HFFc6 (cell line): ENCODE results near the gene UBE2I. TPM values are rescaled to one million over a fixed set of nuclear protein-coding genes. Genes with fewer than 3 reads are reported as not detected.

ENCODE experiments used
- DNase-seq: peaks from one replicate; pipeline ENCODE4 v3.0.0-alpha.2; 2018
- H3K27ac Mint-ChIP-seq: 2 replicates; pipeline ENCODE4 v1.8.0; 2020; ENCODE audit warnings: mild to moderate bottlenecking, mixed read lengths
- H3K27me3 Mint-ChIP-seq: 2 replicates; pipeline ENCODE4 v1.8.0; 2021; ENCODE audit warnings: mild to moderate bottlenecking, moderate library complexity, mixed read lengths; ENCODE audit not compliant: insufficient read depth
- H3K36me3 Mint-ChIP-seq: 2 replicates; pipeline ENCODE4 v1.8.0; 2021; ENCODE audit warnings: low read depth, mixed read lengths
- H3K4me1 Mint-ChIP-seq: 2 replicates; pipeline ENCODE4 v1.8.0; 2020; ENCODE audit warnings: low read depth, mixed read lengths
- H3K4me3 Mint-ChIP-seq: 2 replicates; pipeline ENCODE4 v1.8.0; 2020; ENCODE audit warnings: mild to moderate bottlenecking, moderate library complexity, mixed read lengths
- H3K9me3 Mint-ChIP-seq: 2 replicates; pipeline ENCODE4 v1.8.0; 2020; ENCODE audit warnings: mild to moderate bottlenecking, mixed read lengths
- CTCF ChIP-seq: fragments of 200-600 bp; sonication (generic); IDR thresholded peaks from 2 replicates; pipeline ENCODE4 v1.5.0; 2021; ENCODE audit warnings: antibody characterized with exemption, mild to moderate bottlenecking
- total RNA-seq, 6 experiments: library from RNA; stranded (reverse); fragmentation: NEBNext Ultra II Directional; extraction: Animal tissue kit (Norgen Biotek cat#: 25700); gene quantifications; 2 replicates in 1 of 6; 3 replicates in 5 of 6; pipeline ENCODE4 v1.2.3, GENCODE V29; 2021

UBE2I gene
- total RNA-seq, 6 experiments from 2014 or later = 116 to 147 (median 138) TPM

- Mint-ChIP-seq H3K36me3 (peaks cover 12% of the 10 kb centered on the region), H3K4me3 (no peak overlapping the region), H3K4me1 (peaks cover 9% of the 10 kb centered on the region), H3K27ac (no peak overlapping the region), H3K27me3 (peaks cover 6% of the 10 kb centered on the region), H3K9me3 (no peaks in the 10 kb centered on the region)
- TF ChIP-seq CTCF = no peak
- no peak for DNase-seq
These were observed 3.1 kb upstream of the UBE2I start for GRCh38 chr16:1306334-1306733.

GRCh38 chr16:1308036-1308976 lies 1.1 kb upstream of the UBE2I start:
- Mint-ChIP-seq H3K4me1 (peaks cover 14% of the 10 kb centered on the region), H3K4me3 (peak overlapping the region; percentile 88), H3K9me3 (no peaks in the 10 kb centered on the region), H3K27ac (peak overlapping the region; percentile 99), H3K27me3 (peaks cover 2% of the 10 kb centered on the region; the same call in 1 of the 2 replicates), H3K36me3 (peaks cover 12% of the 10 kb centered on the region)
- TF ChIP-seq CTCF = no peak
- DNase-seq = peak; percentile 44

- Mint-ChIP-seq H3K4me3 (peak overlapping the region; percentile 97), H3K4me1 (peaks cover 14% of the 10 kb centered on the region), H3K9me3 (no peaks in the 10 kb centered on the region), H3K36me3 (peaks cover 16% of the 10 kb centered on the region), H3K27me3 (peaks cover 2% of the 10 kb centered on the region; the same call in 1 of the 2 replicates), H3K27ac (peak overlapping the region; percentile 90)
- no peak for TF ChIP-seq CTCF
- peak; percentile 39 for DNase-seq
These were observed 724 bp downstream of the UBE2I start for GRCh38 chr16:1309888-1310831.

GRCh38 chr16:1310832-1311200 lies 1.4 kb downstream of the UBE2I start:
- Mint-ChIP-seq H3K4me1 (peaks cover 14% of the 10 kb centered on the region), H3K4me3 (peak overlapping the region; percentile 97), H3K9me3 (no peaks in the 10 kb centered on the region), H3K27ac (peak overlapping the region; percentile 90), H3K27me3 (peaks cover 2% of the 10 kb centered on the region; the same call in 1 of the 2 replicates), H3K36me3 (peaks cover 16% of the 10 kb centered on the region)
- no peak for TF ChIP-seq CTCF
- DNase-seq = peak; percentile 15

- Mint-ChIP-seq H3K27me3 (peaks cover 3% of the 10 kb centered on the region; the same call in 1 of the 2 replicates), H3K4me3 (peak overlapping the region; percentile 97), H3K9me3 (no peaks in the 10 kb centered on the region), H3K36me3 (peaks cover 18% of the 10 kb centered on the region), H3K4me1 (peaks cover 14% of the 10 kb centered on the region), H3K27ac (peak overlapping the region; percentile 90)
- no peak for DNase-seq
- 0 out of 2 replicates have a peak, but pooled peaks have one; percentile 13 for TF ChIP-seq CTCF
These were observed 1.8 kb downstream of the UBE2I start for GRCh38 chr16:1311212-1311737.
